Measurements from ENCODE around the gene PTPRB.

PTPRB gene

DNA sequence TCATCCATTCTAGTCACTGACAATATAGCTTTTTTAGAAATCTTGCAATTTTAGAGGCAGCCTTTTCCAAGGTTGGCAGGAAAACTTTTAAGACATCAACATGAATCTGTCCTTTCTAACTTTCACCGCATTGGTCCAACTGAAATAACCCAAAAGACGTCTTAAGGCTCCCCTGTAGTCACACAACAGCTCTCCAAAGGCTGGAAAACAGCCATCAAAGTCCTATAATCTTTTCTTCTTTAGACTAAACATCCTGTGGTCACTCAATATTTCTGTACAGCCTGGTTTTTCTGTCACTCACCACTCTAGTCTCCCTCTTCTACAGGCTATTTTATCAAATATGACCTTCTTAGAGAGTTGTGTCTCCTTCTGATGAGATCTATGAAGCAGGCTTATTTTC, 4.5 kb upstream of the PTPRB start:
- no peak for DNase-seq

DNA sequence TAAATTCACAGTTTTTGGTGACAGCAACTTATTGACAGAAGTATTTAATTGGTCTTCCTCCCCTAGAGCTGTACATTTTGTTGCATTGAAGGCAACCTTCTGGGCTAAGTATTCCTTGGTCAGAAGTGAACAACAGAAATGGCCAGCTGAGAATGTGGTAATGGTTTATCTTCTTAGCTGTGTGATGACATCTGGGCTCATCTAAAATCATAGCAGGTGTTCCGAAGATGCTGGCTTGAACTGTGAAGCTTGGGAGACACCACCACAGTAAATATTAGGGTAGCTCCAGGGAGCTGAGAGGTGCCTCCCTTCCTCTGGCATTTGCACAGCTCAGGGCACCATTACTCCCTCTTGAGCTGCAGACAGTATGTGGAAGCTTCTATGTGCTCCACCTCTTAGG, 3.7 kb upstream of the PTPRB start:
- DNase-seq = no peak

DNA sequence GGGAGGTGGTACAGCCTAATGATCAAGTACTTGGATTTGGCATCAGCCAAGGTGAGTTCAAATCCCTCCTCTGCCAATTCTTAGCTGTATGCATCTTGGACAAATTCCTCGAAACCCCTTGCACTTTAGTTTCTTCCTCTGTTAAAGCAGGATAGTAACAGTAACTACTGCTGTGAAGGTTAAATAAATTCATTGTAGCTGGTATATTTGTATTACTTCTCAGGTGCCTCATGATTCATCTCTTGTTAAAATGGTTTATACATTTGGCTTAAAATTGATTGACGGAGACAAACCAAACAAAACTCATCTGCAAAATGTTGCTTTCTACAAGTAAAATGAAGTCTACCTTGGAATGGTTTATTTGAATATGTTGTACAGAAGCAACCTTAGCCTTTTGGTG, 2.3 kb upstream of the PTPRB start:
- DNase-seq = no peak

DNA sequence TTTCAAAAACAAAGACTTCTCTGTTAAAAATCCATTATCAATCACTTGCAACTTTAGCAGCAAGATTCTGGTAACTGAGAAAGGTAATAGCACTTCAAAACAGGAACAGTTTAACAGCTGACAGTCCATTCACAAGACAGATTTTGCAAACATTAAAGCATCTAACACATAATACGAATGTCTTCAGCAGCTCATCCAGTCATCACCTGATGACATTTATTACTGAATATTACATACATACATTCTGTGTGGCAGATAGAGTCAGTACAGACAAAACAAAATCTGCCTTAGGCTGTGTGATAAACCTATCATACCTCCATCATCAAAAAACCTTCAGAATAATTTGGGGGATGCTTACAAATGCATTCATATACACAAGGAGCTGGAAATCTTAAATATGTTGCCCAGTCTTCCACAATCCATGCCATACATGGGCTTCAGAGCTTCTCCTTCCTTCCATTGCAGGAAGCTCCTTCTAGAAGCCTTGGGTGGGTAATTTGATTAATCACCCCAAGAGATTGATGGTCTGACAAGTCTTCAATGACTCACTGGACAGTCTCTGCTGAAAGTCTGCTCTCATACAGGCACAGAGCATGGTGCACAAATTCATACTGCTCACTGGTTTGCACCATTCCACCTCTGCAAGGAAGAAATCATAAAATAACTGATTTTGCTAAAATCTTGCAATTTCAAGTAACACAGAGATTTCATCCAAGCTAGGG, 1.6 kb upstream of the PTPRB start:
- DNase-seq = no peak

DNA sequence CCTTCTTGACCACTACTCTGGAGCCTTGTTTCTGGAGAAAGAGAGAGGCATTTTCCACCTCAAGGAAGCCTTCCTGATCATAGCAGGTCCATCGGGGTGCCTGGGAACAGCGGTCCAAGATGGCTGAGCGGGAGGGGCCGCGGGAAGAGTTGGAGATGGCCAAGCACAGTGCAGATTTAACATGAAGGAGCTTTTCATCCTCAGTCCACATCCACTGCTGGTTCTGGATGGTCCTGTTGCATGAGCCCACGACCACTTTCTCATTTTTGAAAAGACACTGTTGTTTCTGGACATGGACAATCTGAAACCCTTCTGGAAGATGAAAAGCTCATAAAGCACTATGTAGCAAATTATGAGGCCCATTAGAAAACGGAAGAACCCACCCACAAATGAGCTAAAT, 1.5 kb downstream of the PTPRB start:
- no peak for DNase-seq

DNA sequence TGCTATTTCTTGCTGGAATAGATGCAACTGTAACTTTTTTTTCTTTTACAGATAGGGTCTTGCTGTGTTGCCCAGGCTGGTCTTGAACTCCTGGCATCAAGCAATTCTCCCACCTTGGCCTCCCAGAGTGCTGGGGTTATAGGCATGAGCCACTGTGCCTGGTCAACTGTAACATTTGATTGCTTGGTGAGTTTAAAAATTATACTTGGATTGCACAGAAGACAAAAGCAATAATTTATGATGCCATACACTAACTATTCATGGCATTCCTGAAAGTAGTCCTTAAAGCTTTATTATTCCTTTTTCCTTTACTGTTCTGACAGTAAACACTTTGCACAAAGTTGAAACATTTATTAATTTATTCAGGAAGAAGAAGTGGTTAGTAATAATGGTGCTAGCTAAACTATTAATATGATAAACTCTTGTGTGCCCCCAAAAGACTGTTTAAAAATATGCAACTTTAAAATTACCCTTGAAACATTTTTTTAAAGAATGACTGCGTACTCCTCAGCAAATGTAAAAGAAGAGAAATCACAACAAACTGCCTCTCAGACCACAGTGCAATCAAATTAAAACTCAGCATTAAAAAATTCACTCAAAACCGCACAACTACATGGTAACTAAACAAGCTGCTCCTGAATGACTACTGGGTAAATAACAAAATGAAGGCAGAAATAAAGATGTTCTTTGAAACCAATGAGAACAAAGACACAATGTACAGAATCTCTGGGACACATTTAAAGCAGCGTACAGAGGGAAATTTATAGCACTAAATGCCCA, 8.3 kb downstream of the PTPRB start:
- DNase-seq = no peak

DNA sequence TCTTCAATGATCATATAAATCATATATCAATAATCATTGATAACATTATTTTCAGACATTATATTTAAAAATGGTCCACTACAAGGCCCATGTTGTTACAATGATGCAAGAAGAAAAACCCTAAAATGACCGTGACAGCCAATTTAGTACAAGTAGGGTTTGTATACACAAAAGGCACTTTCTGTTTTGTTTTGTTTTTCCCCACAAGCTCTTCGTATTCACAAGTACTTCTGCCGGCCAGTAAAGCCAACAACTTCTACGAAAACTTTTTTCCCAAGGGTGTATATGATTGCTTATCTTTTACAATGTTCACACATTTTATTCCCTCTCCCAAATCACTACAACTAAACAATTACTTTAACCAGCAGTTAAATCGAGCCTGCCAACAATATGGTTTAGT, 9.6 kb downstream of the PTPRB start:
- no peak for DNase-seq

DNA sequence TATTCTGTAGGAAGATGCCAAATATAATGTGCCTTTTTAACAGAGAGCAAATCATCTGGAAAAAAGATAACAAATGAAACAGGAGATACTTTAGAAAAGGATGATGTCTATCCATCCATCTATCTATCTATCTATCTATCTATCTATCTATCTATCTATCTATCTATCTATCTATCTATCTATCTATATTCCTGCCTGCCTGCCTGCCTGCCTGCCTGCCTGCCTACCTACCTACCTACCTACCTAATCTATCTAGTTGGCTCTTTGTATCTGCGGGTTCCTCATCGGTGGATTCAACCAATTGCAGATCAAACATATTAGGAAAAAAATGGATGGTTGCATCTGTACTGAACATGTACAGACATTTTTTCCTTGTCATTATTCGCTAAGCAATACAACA, 11.0 kb downstream of the PTPRB start:
- DNase-seq = no peak

DNA sequence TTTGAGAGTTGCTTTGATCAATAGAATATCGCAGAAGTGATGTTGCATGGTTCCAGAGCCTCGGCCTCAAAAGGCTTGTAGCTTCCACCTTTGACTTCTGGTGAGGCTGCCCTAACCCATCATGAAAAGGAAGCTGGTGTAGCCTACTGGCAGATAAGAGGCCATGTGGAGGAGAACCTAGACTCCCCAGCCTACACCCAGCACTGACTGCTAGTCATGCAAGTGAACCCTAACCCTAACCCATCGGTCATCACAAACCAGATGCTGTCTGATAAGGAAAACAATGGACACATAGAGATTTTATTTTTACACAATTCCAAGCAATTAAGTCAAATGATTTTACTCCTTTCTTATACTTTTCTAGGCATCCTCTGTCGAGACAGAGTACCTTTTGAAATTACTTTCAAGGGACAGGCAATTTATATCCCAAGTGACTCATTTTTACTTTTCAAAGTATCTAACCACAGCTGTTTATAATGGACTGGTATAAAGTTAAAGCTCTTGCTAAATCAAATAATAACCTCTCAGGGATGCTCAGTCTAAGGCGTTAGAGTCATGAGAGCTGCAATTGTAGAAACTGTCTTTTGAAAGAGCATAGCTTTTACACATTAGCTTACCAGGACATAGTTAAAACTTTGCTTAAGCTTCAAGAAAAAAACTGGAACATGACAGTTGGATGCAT, 17.6 kb downstream of the PTPRB start:
- DNase-seq = no peak

DNA sequence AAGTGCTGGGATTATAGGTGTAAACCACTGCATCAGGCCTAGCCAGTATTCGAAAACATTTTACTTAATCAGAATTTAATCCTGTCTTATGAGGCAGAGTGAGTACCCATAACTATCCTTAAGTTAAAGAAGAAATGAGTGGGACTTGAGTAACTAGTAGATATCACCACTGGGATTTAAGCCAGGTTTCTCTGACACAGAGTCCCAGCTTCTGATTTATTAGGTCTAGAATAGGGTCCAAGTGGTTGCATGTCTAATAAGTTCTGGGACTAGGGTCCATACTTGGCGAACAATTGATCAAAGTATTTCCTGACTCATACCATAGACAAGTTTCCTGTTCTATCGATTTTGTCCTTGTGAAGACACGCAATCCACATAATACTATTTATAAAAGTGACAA, 18.9 kb downstream of the PTPRB start:
- no peak for DNase-seq

DNA sequence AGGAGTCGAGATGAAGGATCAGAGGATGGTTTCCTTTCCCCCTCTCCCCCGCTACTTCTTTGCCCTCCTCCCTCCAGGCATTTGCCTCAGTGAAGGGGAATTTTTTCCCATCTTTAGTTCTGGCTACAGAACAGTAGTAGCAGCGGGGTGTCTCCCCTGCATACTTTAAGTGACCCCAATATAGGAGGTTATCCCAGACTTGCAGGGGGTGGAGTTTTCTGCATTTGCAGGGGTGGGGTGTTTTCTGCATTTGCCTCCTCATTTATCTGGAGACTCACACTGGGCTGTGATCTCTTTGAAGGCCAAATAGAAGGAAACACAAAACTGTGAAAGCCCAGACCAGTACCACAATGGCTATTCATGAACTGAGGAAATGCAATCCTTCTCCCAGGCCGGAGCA, 19.8 kb downstream of the PTPRB start:
- no peak for DNase-seq

DNA sequence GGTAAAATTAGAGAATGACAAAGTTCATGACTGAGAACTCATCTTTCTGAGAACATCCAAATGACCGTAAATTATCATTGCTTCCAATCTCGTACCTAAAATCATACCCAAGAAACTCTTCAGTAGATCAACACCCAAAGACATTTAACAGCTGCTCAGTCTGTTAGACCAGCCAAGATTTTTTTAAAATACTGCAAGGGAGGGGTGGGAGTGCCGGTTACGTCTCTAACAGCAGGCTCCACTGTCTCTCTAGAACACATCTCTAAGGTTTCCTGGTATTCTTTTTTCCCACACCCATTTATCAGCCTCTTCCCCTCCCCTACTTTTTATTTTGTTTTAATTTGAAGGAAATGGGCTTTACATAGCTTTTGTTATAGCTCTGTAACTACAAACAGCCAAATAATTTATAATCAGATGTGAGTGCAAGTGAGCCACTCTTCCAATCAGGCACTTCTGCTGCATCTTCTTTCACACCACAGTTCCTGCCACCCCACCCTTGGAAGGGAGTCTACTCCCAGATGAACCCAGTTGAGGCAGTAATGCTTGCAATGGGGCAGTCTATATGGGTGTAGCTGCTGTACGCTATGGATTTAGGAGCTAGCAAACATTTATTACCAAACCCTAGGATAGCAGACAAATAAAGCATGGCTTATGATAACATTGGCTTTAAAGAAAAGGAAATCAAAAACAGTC, 21.9 kb downstream of the PTPRB start:
- no peak for DNase-seq

DNA sequence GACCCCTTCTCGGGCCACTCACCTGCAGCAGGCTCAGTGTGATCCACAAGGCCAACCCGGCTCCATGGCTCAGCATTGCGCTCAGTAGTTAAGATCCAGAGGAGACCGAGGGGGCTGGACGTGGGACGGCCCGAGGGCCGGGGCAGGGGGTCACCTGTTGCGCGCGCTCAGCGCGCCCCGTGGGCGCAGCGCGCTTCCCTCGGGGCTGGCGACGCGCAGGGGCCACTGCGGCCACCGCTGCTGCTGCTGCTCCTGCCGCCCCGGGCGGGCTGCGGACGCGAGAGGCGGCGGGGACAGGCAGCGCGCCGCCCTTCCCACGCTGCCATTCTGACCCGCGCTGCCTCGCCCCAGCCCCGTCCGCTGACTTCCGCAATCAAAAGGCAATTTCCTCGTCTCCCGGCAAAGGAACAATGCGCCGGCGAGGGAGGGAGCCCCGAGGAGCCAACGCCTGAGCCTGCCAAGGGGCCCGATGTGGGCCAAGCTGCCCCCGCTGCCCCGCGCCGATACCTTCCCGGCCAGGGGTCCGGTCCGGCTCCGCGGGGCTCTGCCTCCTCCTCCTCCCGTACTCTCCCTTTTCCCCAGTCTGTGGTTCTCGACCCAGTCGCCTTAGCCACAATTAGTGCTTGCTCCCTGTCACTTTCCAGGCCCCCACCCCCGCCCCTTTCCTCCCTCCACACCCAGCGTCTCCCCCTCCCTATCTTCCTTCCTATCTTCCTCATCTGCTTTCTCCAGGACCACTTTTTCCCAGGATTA, 27.3 kb downstream of the PTPRB start:
- DNase-seq = peak; percentile 43 to 46

DNA sequence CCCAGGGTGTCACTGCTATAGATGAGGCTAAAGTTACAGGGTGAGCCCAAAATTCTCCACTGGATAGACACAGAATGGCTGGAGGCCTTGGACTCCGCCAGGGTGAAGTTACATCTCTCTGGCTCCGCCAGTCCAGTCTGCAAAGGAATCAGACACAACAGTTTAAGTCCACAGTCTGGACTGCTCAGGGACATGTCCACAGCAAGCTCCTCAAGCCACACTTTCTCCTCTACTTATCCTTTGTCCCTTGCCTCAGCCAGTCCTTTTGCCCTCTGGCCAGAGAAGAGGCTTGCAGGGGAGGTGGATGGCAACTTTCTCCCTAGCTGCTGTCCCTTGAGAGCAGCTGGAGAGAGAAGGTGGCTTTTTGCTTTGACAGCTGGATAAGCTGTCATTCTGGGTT, 28.0 kb downstream of the PTPRB start:
- no peak for DNase-seq

DNA sequence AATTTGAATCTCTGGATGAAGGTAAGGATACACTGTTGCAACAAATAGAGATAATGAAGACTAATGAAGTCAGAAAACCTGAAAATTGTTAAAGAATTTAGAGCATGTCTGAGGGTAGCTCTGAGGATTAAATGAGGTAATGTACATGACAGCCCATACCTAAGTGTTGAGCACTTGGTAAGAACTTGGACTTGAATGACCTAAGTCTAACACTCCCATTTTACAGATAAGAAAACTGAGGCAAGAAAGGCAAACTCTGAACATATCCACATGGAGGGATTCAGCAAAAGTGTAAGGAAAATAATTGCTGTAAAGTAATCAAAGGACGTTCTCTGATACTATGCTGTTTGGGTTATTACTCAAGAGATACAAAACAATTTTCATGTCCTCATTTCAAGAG, 29.0 kb downstream of the PTPRB start:
- DNase-seq = no peak

DNA sequence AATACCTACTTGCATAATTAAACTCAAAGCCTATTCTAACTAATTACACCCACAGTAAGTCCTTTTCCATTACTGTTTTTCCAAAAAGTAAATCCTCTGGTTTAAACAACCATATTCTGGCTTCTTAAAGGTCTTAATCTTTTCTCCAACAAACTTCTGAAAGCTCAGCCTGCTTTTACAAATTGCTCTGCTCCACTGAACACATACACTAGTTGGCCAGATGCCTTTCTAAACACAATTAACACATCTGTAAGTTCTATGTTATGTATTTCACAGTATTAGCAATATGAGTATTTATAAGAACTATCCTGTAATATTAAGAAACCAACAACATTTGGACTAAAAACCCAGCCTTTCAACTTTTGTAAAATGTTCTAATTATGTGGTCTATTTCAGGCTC, 30.1 kb downstream of the PTPRB start:
- DNase-seq = no peak

DNA sequence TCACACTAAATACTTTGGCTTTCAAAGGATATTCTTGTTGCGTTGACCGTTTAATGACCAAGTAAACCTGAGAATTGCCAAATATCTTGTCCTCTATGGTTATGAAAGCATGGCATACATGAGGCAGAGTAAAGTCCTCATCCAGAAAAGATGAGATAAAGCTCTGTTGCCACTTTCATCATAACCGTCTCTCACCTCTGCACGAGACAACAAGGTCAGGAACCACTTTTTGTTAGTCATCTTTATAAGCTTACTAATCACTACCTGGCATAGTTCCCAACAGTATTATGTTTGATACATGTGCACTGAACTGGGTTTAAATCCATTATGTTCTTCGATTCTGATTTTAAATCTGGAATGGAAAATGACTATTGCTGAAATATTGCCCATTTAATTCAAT, 31.3 kb downstream of the PTPRB start:
- DNase-seq = no peak

DNA sequence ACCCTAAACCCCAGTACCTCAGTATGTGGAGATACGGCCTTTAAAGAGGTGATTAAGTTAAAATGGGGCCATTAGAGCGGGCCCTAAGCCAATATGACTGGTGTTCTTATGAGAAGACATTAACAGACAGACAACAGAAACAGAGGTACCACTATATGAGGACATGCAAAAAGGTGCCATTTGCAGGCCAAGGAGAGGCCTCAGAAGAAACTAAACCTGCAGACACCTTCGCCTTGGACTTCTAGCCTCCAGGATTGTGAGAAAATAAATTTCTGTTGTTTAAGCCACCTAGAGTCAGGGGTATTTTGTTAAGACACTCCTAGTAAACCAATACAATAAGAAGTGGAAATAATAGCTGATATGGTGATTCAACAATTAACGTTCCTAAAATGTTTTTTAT, 32.6 kb downstream of the PTPRB start:
- no peak for DNase-seq

DNA sequence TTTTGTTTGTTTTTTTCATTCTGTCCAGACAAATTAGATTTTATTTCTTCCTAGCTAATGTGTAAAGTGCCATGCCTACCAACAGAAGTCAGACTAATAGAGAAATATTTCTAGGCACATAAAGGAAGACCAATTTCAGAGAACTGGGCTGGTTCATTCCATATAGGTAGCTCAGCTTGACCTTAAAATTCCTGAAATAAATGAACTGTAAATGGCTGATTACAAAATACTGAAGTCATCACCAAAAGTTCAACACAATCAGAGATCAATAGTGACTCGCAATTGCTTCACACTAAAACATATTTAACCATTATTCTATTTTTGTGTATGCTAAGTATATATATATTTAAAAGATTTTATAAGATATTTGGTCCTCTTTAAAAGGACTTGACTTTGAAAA, 34.2 kb downstream of the PTPRB start:
- DNase-seq = no peak

DNA sequence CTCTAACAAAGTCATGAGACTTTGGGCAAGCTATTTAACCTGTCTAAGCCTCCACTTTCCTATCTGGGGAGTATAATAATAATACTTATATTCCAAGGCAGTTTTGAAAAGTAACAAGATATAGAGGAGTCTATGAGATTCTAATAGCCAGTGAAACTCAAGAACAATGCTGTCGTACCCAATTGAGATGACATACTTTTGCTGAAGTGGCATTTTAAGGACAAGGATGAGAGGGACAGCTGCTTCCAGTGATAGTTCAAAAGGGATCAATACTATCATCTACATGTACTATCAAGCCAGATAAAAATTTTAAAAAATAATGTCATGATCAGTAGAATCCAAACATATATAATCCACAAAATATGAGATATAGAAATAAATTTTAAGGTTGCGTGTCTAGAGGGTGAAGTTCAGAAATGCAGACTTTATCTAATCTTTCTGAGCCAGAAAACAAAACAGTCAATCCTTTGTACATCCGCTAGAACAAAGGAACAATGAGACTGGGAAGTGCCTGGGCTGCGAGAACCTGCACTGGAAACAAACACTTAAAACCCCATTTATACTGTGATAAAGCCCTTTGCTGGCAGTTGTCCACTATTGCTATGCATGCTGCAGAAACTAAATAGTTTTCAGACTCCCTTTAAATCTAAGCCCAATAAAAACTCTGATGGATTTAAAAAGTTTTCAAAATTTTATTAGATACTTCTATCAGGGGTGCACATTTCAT, 38.6 kb downstream of the PTPRB start:
- no peak for DNase-seq

DNA sequence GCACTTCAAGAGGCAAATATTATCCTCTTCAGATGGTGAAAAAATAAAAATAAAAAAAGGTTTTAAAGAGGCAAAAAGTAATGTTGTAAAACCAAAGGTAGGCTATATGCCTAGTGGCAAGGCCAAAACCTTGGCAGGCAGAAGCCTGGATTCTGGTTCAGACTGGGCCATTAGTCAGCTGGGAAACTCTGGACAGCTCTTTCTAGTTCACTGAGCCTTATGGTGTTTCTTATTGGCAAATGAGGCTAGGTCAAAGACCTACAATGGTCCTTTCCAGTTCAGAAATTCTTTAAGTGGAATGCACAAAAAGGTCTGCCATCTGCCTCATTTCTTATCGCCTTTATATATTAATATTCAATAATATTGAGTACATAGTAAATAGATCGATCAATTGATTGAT, 44.6 kb downstream of the PTPRB start:
- DNase-seq = no peak
